Measurements from ENCODE around the gene CERS1.
A peak's percentile ranks its signal among the peaks of the same experiment; 100 is the strongest.

CERS1 gene

DNA sequence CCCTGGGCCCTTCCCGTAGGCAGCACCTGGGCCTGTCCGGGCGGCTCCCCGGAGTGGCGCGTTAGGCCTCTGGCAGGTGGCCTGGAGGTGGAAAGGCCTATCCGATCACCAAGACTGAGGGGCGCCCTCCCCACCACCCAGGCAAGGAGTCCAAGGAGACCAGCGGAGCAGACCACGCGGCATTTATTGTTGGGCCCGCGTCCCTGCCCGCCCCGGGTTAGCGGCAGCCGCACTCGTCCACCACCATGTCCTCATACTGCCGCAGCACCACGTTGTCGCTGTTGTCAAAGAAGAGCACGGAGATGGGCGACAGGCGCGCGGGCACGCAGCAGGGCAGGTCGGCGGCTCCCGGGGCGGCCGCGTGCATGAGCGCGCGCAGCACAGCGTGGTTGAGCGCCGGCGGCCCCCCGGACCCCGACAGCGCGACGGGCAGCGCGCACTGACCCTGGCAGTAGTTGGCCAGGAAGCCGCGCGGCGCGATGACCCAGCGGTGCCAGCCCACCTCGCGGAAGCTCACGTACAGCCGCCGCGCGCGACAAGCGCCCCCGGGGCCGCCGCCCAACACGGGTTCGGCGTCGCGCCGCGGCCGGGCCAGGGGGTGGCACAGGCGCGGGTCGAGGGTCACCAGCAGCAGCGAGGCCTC, 27.5 kb downstream of the CERS1 start:
- TF ChIP-seq SIN3A (IDR thresholded peaks at IDR 0.05; ENCODE audit: borderline replicate concordance, insufficient read depth, low read length) (no peak), FOXP2 (optimal IDR thresholded peaks at IDR 0.05; ENCODE audit: borderline replicate concordance, extremely low read depth, extremely low read length, insufficient read depth) (no peak), POLR2AphosphoS5 (IDR thresholded peaks at IDR 0.05; ENCODE audit: low read depth, low read length) (no peak), TAF1 (IDR thresholded peaks at IDR 0.05; ENCODE audit: borderline replicate concordance, insufficient read depth, low read length) (no peak)
- TF ChIP-seq, protein P1, sequence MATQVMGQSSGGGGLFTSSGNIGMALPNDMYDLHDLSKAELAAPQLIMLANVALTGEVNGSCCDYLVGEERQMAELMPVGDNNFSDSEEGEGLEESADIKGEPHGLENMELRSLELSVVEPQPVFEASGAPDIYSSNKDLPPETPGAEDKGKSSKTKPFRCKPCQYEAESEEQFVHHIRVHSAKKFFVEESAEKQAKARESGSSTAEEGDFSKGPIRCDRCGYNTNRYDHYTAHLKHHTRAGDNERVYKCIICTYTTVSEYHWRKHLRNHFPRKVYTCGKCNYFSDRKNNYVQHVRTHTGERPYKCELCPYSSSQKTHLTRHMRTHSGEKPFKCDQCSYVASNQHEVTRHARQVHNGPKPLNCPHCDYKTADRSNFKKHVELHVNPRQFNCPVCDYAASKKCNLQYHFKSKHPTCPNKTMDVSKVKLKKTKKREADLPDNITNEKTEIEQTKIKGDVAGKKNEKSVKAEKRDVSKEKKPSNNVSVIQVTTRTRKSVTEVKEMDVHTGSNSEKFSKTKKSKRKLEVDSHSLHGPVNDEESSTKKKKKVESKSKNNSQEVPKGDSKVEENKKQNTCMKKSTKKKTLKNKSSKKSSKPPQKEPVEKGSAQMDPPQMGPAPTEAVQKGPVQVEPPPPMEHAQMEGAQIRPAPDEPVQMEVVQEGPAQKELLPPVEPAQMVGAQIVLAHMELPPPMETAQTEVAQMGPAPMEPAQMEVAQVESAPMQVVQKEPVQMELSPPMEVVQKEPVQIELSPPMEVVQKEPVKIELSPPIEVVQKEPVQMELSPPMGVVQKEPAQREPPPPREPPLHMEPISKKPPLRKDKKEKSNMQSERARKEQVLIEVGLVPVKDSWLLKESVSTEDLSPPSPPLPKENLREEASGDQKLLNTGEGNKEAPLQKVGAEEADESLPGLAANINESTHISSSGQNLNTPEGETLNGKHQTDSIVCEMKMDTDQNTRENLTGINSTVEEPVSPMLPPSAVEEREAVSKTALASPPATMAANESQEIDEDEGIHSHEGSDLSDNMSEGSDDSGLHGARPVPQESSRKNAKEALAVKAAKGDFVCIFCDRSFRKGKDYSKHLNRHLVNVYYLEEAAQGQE (IDR thresholded peaks at IDR 0.05; ENCODE audit: insufficient read depth in 1 of 2, low read depth in 2 of 2, low read length in 2 of 2): no peak

DNA sequence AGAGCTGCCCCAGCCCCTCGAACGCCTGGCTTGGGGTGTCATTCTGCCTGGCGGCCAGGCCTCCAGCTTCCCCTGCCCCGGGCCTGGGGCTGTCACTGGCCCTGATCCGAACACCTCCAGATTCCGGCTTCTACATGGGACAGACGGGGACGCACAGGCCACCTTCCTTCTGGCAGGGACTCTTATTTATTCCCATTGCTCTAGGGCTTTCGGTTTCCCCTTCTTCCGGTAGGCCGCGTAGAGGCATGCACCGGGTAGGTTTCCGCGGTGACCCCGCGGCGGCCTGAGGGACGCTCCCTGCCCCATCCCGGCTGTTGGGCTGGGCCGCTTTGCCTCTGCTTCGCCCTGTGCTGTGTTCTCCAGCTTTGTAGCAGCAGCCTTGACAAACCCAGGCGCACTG, 28.2 kb downstream of the CERS1 start:
- TF ChIP-seq SIN3A (IDR thresholded peaks at IDR 0.05; ENCODE audit: borderline replicate concordance, insufficient read depth, low read length) (no peak), TAF1 (IDR thresholded peaks at IDR 0.05; ENCODE audit: borderline replicate concordance, insufficient read depth, low read length) (no peak), FOXP2 (optimal IDR thresholded peaks at IDR 0.05; ENCODE audit: borderline replicate concordance, extremely low read depth, extremely low read length, insufficient read depth) (no peak)

DNA sequence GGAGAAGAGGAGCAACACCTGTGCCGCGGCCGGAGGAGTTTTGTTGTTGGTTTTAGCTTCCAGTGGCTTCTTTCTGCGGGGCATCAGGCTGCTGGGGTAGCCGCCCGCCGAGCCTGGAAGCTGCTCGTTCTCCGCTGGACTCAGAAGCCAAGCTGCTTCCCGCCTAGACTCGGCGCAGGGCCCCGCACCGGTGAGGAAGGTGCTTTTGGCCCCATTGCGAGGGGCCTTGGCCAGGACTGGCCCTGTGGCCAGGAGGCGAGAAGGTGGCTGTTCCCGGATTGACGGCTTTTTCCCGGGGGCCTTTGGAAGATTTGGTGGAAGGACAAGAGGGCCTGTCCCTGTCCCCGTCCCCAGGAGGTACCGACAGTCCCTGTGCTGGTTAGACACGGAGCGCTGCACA, 28.8 kb downstream of the CERS1 start:
- TF ChIP-seq SIN3A (IDR thresholded peaks at IDR 0.05; ENCODE audit: borderline replicate concordance, insufficient read depth, low read length): no peak
- TF ChIP-seq FOXP2 (optimal IDR thresholded peaks at IDR 0.05; ENCODE audit: borderline replicate concordance, extremely low read depth, extremely low read length, insufficient read depth): no peak
- TF ChIP-seq, protein P1 (IDR thresholded peaks at IDR 0.05; ENCODE audit: insufficient read depth in 1 of 2, low read depth in 2 of 2, low read length in 2 of 2): no peak
- TF ChIP-seq TAF1 (IDR thresholded peaks at IDR 0.05; ENCODE audit: borderline replicate concordance, insufficient read depth, low read length): no peak
- TF ChIP-seq POLR2AphosphoS5 (IDR thresholded peaks at IDR 0.05; ENCODE audit: low read depth, low read length): no peak

DNA sequence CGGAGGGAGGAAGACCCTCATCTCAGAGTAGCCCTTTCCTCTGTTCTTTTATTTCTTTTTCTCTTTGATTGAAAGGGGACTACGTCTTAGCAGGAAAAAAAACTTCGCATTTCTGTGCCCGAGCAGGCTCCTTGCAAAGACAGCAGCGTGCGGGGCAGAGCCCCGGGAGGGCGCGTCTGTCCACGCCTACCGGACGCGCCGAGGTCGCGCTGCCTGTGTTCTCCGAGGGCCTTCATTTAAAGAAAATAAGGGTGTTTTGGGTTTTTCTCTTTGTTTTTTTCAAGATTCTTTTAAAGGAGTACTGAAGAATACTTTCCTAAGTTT, 29.2 kb downstream of the CERS1 start:
- no peak for TF ChIP-seq TAF1 (IDR thresholded peaks at IDR 0.05; ENCODE audit: borderline replicate concordance, insufficient read depth, low read length)

DNA sequence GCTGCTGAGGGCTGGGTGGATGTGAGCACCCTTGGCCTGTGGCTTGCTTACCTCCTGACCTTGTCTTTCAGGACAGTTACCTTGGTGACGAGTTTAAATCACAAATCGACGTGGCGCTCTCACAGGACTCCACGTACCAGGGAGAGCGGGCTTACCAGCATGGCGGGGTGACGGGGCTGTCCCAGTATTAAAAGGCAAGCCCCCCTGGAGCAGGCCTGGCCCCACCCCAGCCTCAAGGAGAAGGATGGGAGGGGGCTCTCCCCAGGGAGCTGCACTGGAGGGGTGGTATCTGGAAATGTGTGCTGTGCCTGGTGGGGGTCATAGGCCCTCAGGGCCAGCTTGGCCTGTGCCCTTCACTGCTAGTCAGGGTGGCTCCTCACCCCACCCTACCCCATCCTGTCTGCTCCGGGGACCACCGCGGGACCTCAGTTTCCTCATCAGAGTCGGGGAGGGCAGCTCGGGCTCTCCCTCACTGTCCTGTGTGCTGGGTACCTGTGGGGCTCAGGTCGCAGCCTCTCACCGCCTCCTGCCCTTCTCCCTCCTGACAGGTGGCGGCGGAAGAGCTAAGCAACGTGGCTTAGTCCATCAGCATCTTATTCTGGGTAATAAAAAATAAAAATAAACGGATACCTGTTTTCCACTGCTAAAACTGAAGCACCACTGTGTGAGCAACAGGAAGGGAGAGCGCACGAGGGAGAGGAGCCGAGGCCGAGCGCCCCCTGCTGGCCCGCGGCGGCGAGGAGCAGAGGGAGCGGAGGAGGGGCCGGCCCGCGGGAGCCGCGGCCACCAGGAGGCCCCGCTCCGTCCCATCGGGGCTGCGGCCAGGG, 29.8 kb downstream of the CERS1 start:
- TF ChIP-seq TAF1 (IDR thresholded peaks at IDR 0.05; ENCODE audit: borderline replicate concordance, insufficient read depth, low read length): no peak
- peak; percentile 66 for TF ChIP-seq FOXP2 (optimal IDR thresholded peaks at IDR 0.05; ENCODE audit: borderline replicate concordance, extremely low read depth, extremely low read length, insufficient read depth)

DNA sequence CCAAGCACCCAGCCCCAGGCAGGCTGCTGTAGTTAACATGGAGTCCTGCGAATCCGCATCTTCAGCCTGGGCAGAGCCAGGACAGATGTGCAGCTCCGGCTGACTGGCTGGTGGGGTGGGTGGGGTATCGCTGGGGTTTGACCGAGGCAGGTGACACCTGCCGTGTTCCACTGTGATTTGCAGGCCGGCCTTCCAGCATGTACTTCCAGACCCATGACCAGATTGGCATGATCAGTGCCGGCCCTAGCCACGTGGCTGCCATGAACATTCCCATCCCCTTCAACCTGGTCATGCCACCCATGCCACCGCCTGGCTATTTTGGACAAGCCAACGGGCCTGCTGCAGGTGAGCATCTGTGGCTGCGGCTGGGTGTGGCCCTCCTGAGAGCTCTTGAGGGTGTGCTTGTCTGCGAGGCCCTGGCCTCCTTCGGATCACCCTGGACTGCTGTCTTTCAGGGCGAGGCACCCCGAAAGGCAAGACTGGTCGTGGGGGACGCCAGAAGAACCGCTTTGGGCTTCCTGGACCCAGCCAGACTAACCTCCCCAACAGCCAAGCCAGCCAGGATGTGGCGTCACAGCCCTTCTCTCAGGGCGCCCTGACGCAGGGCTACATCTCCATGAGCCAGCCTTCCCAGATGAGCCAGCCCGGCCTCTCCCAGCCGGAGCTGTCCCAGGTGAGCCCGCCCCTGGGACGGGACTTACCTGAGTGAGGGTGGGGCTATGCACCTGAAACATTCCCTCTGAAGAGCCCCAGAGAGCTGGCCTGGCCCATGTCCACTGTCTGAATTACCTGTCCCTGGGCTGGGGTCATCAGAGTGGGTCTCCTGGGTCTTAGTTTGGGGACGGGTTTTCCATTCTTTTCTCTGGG, 30.6 kb downstream of the CERS1 start:
- TF ChIP-seq, protein P1 (IDR thresholded peaks at IDR 0.05; ENCODE audit: insufficient read depth in 1 of 2, low read depth in 2 of 2, low read length in 2 of 2): no peak
- TF ChIP-seq SIN3A (IDR thresholded peaks at IDR 0.05; ENCODE audit: borderline replicate concordance, insufficient read depth, low read length) (no peak), FOXP2 (optimal IDR thresholded peaks at IDR 0.05; ENCODE audit: borderline replicate concordance, extremely low read depth, extremely low read length, insufficient read depth) (no peak), TAF1 (IDR thresholded peaks at IDR 0.05; ENCODE audit: borderline replicate concordance, insufficient read depth, low read length) (no peak), POLR2AphosphoS5 (IDR thresholded peaks at IDR 0.05; ENCODE audit: low read depth, low read length) (no peak)

Measured in PFSK-1 (cell line).